ENCODE results near the gene BCR.

BCR gene

GRCh38 chr22:23178512-23179254, 1.6 kb upstream of the BCR start:
- peak; percentile 78 for DNase-seq

GRCh38 chr22:23179381-23180299, 669 bp upstream of the BCR start:
- DNase-seq = peak; percentile 77

GRCh38 chr22:23180893-23181720, 798 bp downstream of the BCR start:
- DNase-seq = peak; percentile 77

DNA sequence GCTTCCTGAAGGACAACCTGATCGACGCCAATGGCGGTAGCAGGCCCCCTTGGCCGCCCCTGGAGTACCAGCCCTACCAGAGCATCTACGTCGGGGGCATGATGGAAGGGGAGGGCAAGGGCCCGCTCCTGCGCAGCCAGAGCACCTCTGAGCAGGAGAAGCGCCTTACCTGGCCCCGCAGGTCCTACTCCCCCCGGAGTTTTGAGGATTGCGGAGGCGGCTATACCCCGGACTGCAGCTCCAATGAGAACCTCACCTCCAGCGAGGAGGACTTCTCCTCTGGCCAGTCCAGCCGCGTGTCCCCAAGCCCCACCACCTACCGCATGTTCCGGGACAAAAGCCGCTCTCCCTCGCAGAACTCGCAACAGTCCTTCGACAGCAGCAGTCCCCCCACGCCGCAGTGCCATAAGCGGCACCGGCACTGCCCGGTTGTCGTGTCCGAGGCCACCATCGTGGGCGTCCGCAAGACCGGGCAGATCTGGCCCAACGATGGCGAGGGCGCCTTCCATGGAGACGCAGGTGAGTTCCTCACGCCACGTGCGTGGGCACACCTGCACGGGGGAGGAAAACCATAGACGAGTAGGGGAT, 1.5 kb downstream of the BCR start:
- peak; percentile 67 for DNase-seq

GRCh38 chr22:23182309-23183060, 2.2 kb downstream of the BCR start:
- peak; percentile 88 for DNase-seq

DNA sequence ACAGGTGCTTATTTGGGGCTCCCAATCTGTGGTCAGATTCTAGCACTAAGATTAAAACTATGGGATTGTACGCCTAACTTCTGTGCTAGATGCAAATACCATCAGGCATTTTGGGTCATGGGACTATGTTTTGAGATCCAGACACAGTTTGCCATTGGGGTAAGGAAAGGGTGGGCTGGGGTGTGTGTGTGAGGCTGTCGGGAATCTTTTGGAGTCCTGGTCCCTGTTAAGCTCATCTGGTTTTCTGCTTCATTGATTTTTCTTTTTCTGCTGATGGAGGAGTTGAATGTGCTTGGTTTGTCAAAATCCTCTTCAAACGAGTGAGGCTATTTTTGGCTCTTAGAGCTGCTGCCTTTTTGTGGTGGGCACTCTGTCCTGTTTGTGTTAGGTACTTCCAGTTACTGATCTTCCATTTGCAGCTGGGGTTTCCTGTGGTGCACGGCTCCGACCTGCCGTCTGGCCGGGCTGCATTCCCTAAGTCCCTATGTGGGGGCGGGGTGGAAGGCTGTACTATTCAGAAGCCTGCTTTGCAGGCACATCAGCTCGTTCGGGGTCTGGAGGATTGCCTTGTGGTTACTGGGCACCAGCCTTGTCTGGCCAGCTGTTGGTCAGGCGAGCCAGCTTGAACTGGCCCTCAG, 2.9 kb downstream of the BCR start:
- peak; percentile 91 for DNase-seq

DNA sequence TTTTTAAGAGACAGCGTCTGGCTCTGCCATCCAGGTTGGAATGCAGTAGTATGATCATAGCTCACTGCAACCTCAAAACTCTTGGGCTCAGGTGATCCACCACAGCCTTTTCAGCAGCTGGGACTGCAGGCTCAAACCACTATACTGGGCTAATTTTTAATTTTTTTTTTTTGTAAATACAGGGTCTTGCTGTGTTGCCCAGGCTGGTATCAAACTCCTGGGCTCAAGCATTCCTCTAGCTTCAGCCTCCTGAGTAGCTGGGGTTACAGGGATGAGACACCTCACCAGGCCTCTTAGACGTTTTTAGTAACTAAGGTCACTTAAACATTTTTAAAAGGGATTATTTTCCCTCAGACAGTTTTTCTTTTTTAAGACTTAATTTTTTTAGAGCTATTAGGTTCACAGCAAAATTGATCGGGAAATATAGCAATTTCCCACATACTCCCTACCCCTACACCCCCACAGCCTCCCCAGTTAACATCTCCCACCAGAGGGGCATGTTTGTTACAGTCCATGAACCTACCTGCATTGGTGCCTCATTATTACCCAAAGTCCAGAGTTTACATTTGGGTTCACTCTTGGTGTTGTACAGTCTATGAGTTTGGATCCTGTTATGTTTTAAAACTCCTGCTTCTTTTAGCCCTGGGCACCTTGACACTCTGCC, 3.9 kb downstream of the BCR start:
- no peak for DNase-seq

- peak; percentile 87 for DNase-seq
Observed at GRCh38 chr22:23184764-23185113, 4.4 kb downstream of the BCR start.

- DNase-seq = no peak
Observed at GRCh38 chr22:23187211-23187610, 6.9 kb downstream of the BCR start.

DNA sequence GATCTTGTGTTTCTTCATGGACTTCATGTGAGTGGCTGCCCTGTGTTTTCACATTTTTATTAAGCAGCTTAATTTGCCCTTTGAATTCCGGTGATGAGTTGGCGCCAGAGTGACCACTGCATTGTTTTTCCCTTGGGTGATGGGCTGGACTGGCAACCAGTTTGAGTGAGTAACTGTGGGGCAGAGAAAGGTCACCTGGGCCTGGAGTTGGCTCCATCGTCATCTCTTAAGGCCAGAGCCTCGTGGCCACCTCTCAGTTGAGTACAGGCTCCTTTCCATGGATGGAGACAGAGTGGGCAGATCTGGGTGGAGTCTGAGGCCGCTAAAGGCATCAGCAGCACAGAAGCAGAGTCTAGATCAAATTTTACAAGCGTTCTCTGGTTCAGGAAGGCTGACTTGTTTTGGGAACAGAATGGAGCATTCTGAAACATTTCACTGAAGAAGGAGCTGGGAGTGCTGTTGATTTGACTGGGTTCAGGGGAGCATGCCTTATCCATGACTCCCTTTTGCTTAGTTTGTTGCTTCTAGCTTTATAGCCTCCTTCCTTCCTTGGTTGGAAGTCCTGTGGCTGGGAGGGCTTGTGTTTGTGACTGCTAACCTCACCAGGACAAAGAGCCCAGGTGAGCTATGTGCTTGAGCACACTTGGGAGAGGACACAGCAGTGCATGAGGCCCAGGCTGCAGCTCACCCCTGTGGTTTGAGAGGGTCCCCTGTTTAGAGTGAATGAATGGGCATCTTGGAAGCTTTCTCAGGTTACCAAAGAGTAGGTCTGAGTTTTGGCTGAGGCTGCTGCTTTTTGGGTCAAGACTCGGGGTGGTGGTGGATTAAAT, 7.8 kb downstream of the BCR start:
- no peak for DNase-seq

DNA sequence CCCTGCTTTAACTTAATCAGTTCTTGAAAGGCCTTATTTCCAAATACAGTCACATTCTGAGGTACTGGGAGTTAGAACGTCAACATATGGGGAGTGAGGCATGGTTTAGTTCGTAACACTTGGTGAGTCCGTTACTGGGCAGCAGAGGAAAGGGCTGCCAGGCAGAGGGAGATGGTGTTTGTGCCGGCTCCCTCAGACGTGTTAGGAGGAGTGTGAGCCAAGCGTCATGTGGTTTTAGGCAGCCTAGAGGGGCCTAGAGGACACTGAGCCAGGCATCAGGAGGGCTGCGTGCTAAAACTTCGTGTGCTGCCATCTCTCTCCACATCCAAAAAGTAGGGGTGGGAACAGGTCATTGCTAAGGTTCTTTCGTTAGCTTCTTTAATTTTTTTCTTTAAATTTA, 10.2 kb downstream of the BCR start:
- DNase-seq = no peak

DNA sequence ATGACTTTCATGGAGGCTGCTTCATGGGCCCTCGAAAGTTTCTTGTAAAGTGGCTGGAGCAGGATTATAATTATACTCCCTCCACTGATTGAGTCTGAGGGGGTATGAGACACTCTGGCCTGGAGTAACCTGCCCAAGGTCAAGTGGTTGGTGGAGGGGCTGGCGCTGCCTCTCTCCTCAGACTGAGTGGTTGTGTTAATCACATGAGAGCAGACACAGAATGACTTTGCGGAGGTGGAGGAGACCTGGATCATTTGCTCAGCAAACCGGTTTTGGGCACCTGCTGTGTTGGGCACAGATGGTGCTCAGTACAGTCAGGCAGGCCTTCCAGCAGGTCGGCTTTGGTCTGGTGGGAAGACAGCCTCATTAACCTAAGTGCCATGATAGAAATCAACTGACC, 11.8 kb downstream of the BCR start:
- DNase-seq = peak; percentile 97

- peak; percentile 86 for DNase-seq
Observed at GRCh38 chr22:23192558-23192957, 12.2 kb downstream of the BCR start.

GRCh38 chr22:23193196-23193827, 13.0 kb downstream of the BCR start:
- DNase-seq = no peak

DNA sequence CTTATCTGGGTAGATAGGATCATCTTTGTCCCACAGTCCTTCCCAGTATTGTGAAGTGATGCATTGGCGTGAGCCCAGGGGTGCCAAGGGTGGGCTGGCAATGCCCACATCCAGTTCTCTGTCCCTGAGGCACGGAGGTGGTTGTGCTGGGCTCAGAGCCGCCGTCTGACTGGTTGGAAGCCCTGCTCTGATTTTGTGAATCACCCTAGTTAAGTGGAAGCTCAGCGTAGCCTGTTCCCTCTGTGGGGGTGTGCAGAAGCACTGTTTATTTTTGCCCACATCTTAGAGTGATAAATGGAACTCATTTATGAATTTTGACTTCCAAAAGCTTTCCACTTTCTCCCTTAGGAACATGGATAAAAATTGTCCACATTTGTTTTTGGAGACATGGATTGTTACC, 13.6 kb downstream of the BCR start:
- no peak for DNase-seq

DNA sequence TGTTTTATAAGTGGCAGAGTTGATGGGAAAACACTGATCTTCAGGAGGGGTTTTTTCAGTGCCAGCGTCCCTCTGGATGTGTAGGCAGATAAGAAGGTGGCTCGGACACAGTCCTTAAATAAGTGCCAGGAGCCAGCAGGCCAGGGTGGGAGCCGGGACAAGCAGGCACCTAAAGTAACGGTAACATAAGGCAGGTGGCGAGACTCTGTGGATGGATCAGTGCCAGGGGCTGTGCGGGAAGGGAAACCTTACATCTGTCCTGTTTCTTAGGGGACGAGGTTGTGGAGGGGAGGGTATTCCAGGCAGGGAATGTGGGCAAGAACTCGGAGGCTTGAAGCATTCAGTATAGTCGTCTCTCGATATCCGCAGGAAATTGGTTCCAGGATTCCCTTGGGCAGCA, 15.9 kb downstream of the BCR start:
- peak; percentile 59 for DNase-seq

DNA sequence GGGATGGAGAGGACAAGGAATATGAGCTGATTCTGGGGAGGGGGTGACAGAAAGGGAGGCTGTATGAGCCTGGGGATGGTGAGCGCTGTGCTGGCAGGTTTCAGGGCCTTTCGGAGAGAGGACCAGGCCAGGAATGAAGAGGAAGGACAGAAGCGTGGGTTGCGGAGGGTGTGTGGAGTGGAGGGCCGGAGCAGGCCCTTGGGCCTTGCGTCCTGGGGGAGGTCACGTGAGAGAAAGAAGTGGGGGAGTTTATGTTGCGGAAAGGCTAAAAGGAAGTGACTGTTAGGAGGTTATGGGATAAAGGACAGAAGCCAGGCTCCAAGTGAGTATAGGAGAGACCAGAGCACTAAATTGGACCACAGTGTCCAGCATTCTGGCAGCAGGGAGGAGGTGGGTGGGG, 17.5 kb downstream of the BCR start:
- no peak for DNase-seq

- peak; percentile 46 for DNase-seq
Observed at GRCh38 chr22:23199159-23199558, 18.9 kb downstream of the BCR start.

DNA sequence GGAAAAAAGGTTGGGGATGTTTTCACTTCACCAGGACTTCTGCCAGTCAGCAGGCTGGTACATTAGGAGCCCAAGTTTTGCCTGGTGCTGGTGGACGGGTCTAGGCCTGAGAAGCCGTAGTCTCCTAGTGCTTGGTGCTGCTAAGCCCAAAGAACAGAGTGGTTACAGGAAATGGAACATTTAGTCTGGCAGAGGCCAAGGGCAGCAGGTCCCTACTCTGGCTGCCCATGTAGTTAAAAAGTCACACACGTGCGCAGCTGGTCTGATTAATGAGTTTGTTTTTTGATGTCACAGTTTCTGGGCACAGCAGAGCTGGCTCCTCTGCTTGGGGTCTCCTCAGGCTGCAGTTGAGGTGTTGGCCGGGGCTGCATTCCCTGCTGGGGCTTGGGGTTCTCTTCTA, 20.6 kb downstream of the BCR start:
- peak; percentile 67 for DNase-seq
